GM23338 (cell line): Measurements from ENCODE around the gene MED7.

Source experiments
- CREB1 ChIP-seq: fragments of 250-450 bp; sonication (Bioruptor Pico); IDR thresholded peaks from 2 replicates; pipeline ENCODE4 v1.5.0; 2020; ENCODE audit warnings: low read depth, mild to moderate bottlenecking, moderate library complexity
- CTCF ChIP-seq, 2 experiments: fragments of 200-600 bp in 1 of 2; sonication (generic) in 1 of 2; conservative IDR thresholded peaks; 2 replicates each; pipeline versions ENCODE4 v1.5.1 to v1.6.1; 2016 to 2017; ENCODE audit warnings: antibody characterized with exemption in 2 of 2, low read depth in 2 of 2, mild to moderate bottlenecking in 2 of 2, moderate library complexity in 1 of 2
- EZH2 ChIP-seq: fragments of 200-600 bp; sonication (generic); IDR thresholded peaks from one replicate; pipeline ENCODE4 v1.8.0; 2017; ENCODE audit warnings: antibody characterized with exemption, mild to moderate bottlenecking, low read depth; ENCODE audit not compliant: unreplicated experiment
- EZH2phosphoT487 ChIP-seq: fragments of 200-600 bp; sonication (generic); IDR thresholded peaks from one replicate; pipeline ENCODE4 v1.8.1; 2018; ENCODE audit warnings: antibody characterized with exemption; ENCODE audit not compliant: unreplicated experiment
- JUNB ChIP-seq: IDR thresholded peaks from one replicate; pipeline ENCODE4 v1.6.1; 2016; ENCODE audit warnings: antibody characterized with exemption; ENCODE audit not compliant: unreplicated experiment
- REST ChIP-seq: IDR thresholded peaks from one replicate; pipeline ENCODE4 v1.6.1; 2018; ENCODE audit warnings: antibody characterized with exemption; ENCODE audit not compliant: unreplicated experiment
- STAT1 ChIP-seq: IDR thresholded peaks from one replicate; pipeline ENCODE4 v1.6.1; 2016; ENCODE audit warnings: antibody characterized with exemption; ENCODE audit not compliant: unreplicated experiment
- TF ChIP-seq, protein P1 (sequence below): IDR thresholded peaks from 2 replicates; pipeline ENCODE4 v1.6.1; 2016; ENCODE audit warnings: antibody characterized with exemption

- TF ChIP-seq CTCF (conservative IDR thresholded peaks at IDR 0.05; ENCODE audit: low read depth in 2 of 2) (no peak), EZH2 (no peak), STAT1 (no peak), EZH2phosphoT487 (no peak), REST (no peak), CREB1 (CRISPR knock-in tag) (no peak), JUNB (no peak)
- TF ChIP-seq, protein P1, sequence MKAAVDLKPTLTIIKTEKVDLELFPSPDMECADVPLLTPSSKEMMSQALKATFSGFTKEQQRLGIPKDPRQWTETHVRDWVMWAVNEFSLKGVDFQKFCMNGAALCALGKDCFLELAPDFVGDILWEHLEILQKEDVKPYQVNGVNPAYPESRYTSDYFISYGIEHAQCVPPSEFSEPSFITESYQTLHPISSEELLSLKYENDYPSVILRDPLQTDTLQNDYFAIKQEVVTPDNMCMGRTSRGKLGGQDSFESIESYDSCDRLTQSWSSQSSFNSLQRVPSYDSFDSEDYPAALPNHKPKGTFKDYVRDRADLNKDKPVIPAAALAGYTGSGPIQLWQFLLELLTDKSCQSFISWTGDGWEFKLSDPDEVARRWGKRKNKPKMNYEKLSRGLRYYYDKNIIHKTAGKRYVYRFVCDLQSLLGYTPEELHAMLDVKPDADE, result no peak
These were observed 10.4 kb downstream of the MED7 start for GRCh38 chr5:157132281-157132612.
